PC-3 (cell line): ENCODE results near the gene SLC12A8. TPM values are rescaled to one million over a fixed set of nuclear protein-coding genes. Genes with fewer than 3 reads are reported as not detected.

Experiments
- ATAC-seq: fragments of 200-7000 bp; cut with Tn5 transposase; 2 replicates; pipeline ENCODE4 v1.9.1; 2020; ENCODE audit warnings: mild to moderate bottlenecking, moderate library complexity
- BruUV-seq: library from RNA; stranded (reverse); fragments of 400-500 nt; replicated peaks from 2 replicates; lab custom pipeline; 2021; lab: Mats Ljungman, UMichigan
- CTCF ChIA-PET: fragments of 300-600 bp; sonication (Branson Sonifier 250); formaldehyde crosslinking; loops from one replicate; lab custom pipeline; 2022; ENCODE audit warnings: antibody characterized with exemption; lab: Charles Lee
- POLR2A ChIA-PET: fragments of 300-600 bp; sonication (Branson Sonifier 250); formaldehyde crosslinking; loops from one replicate; lab custom pipeline; 2022; ENCODE audit warnings: antibody characterized with exemption; ENCODE audit not compliant: unreplicated experiment; lab: Charles Lee
- DNase-seq: peaks from one replicate; pipeline ENCODE4 v3.0.0-alpha.2; 2015
- H2AFZ ChIP-seq: fragments of 300-600 bp; sonication (generic); 2 replicates; pipeline ENCODE4 v1.6.0; 2016; ENCODE audit warnings: antibody characterized with exemption, low read length
- H3F3A ChIP-seq: fragments of 300-600 bp; sonication (generic); one replicate; pipeline ENCODE4 v1.6.0; 2017; ENCODE audit warnings: antibody characterized with exemption, low read length, control low read depth, mild to moderate bottlenecking; ENCODE audit not compliant: unreplicated experiment
- H3K27ac ChIP-seq: fragments of 300-600 bp; sonication (generic); 2 replicates; pipeline ENCODE4 v1.5.1; 2016; ENCODE audit warnings: mild to moderate bottlenecking, low read length
- H3K27me3 ChIP-seq: fragments of 300-600 bp; sonication (generic); 2 replicates; pipeline ENCODE4 v1.6.1; 2016; ENCODE audit warnings: low read length, mixed read lengths
- H3K36me3 ChIP-seq: fragments of 300-600 bp; sonication (generic); 2 replicates; pipeline ENCODE4 v1.6.1; 2016; ENCODE audit warnings: low read depth, mixed run types, low read length, mixed read lengths
- H3K4me1 ChIP-seq: fragments of 300-600 bp; sonication (generic); 2 replicates; pipeline ENCODE4 v1.5.1; 2016; ENCODE audit warnings: low read length; ENCODE audit not compliant: insufficient read depth
- H3K4me2 ChIP-seq: fragments of 300-600 bp; sonication (generic); 2 replicates; pipeline ENCODE4 v1.6.0; 2016; ENCODE audit warnings: low read length
- H3K4me3 ChIP-seq: fragments of 300-600 bp; sonication (generic); 2 replicates; pipeline ENCODE4 v1.5.1; 2016; ENCODE audit warnings: mild to moderate bottlenecking, low read length, mixed read lengths
- H3K79me2 ChIP-seq: fragments of 300-600 bp; sonication (generic); 2 replicates; pipeline ENCODE4 v1.6.1; 2017; ENCODE audit warnings: low read length, mixed read lengths
- H3K9ac ChIP-seq: fragments of 300-600 bp; sonication (generic); 2 replicates; pipeline ENCODE4 v1.6.0; 2016; ENCODE audit warnings: mild to moderate bottlenecking, low read length
- H3K9me2 ChIP-seq: fragments of 300-600 bp; sonication (generic); replicated peaks from 2 replicates; pipeline ENCODE4 v1.6.1; 2016; ENCODE audit warnings: mixed run types, low read length, mixed read lengths
- H3K9me3 ChIP-seq: fragments of 300-600 bp; sonication (generic); 2 replicates; pipeline ENCODE4 v1.6.1; 2016; ENCODE audit warnings: low read length, mixed read lengths
- H4K20me1 ChIP-seq: fragments of 300-600 bp; sonication (generic); 2 replicates; pipeline ENCODE4 v1.6.1; 2016; ENCODE audit warnings: low read length, mixed read lengths
- CTCF ChIP-seq: fragments of 300-600 bp; sonication (generic); conservative IDR thresholded peaks from 2 replicates; pipeline ENCODE4 v1.5.1; 2017; ENCODE audit warnings: antibody characterized with exemption, low read depth, mild to moderate bottlenecking, low read length
- EZH2 ChIP-seq: fragments of 300-600 bp; sonication (generic); IDR thresholded peaks from one replicate; pipeline ENCODE4 v1.6.1; 2017; ENCODE audit warnings: antibody characterized with exemption, mild to moderate bottlenecking, low read length; ENCODE audit not compliant: unreplicated experiment
- EZH2phosphoT487 ChIP-seq: fragments of 300-600 bp; sonication (generic); IDR thresholded peaks from 2 replicates; pipeline ENCODE4 v1.6.1; 2018; ENCODE audit warnings: mild to moderate bottlenecking, antibody characterized with exemption, low read length, borderline replicate concordance
- intact Hi-C: fragments of 100-400 bp; cut with micrococcal nuclease; formaldehyde crosslinking; loops from 2 replicates; pipeline ENCODE4 v1.9.0; 2023
- total RNA-seq: library from RNA; depleted of rRNA; stranded (reverse); fragments of >200 nt; gene quantifications from 2 replicates; pipeline ENCODE4 v1.2.3, GENCODE V29; 2014

Gene SLC12A8
- total RNA-seq, 1 experiment from 2014 or later, result 11.0 TPM

GRCh38 chr3:125109536-125109925 is 103.0 kb downstream of the SLC12A8 start:
- H3F3A ChIP-seq, result no peaks in the 10 kb centered on the region
- CTCF ChIA-PET, result no interaction called here
- H3K36me3 ChIP-seq, result peaks cover 7% of the 10 kb centered on the region; the same call in 1 of the 2 replicates
- no peaks in the 10 kb centered on the region for H3K27me3 ChIP-seq
- 0 out of 2 replicates have a peak, but pooled peaks cover 3% of the 10 kb centered on the region for H3K9me3 ChIP-seq
- no peak overlapping the region for H3K9ac ChIP-seq
- H3K79me2 ChIP-seq, result no peaks in the 10 kb centered on the region
- H2AFZ ChIP-seq, result no peak overlapping the region
- H3K9me2 ChIP-seq, result no peaks in the 10 kb centered on the region
- H3K4me3 ChIP-seq, result no peak overlapping the region
- no peak overlapping the region; the same call in 1 of the 2 replicates for H3K4me2 ChIP-seq
- DNase-seq (no peak), ATAC-seq (no peak)
- no peak overlapping the region for H3K27ac ChIP-seq
- intact Hi-C loops, result loop anchor here (5.0 kb wide), 1 partner anchor 93 kb away; no protein-coding TSS in a partner anchor
- TF ChIP-seq CTCF (no peak), EZH2 (no peak), EZH2phosphoT487 (no peak)
- no TSS peak for BruUV-seq
- peaks cover 34% of the 10 kb centered on the region for H3K4me1 ChIP-seq
- POLR2A ChIA-PET, result no interaction called here
- no peaks in the 10 kb centered on the region for H4K20me1 ChIP-seq

DNA sequence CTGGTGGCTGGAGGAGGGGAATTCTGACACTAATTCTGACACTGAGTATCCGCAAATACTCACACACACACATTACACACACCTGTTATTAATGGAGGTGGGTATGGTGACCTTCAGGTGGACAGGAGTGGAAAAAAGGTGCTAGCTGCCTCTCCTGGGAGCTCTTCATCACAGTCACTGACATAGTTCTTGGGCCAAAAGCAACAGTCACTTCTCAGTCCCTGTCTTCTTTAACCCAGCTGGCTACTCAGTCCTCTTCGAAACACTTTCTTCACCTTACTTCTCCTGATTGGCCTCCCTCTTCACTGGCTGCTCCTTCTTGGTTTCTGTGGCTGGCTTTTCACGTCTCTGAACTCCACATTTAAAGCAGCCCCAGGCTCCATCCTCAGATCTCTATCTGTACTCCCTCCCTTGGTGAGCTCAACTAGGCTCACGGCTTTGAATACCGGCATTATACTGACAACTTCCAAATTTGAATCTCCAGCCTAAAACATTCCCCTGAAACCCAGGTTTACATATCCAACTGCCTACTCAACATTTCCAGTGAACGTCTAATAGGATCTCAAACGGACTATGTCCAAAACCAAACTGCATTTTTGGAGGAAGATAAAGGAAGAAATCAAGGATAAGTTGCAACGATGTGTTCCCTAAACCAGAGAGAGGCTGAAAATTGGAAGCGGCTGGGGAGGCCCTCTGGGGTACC is 103.6 kb downstream of the SLC12A8 start:
- Histone ChIP-seq H3K27ac (no peak overlapping the region), H3K79me2 (no peaks in the 10 kb centered on the region), H4K20me1 (no peaks in the 10 kb centered on the region), H3K36me3 (peaks cover 7% of the 10 kb centered on the region; the same call in 1 of the 2 replicates), H3K4me3 (no peak overlapping the region), H3K9ac (no peak overlapping the region), H3F3A (no peaks in the 10 kb centered on the region), H3K27me3 (no peaks in the 10 kb centered on the region), H3K4me2 (no peak overlapping the region), H3K9me3 (0 out of 2 replicates have a peak, but pooled peaks cover 3% of the 10 kb centered on the region), H3K4me1 (peaks cover 34% of the 10 kb centered on the region), H3K9me2 (no peaks in the 10 kb centered on the region), H2AFZ (no peak overlapping the region)
- ChIA-PET CTCF (no interaction called here), POLR2A (no interaction called here)
- intact Hi-C loops, result loop anchor here (5.0 kb wide), 1 partner anchor 93 kb away; no protein-coding TSS in a partner anchor
- TF ChIP-seq EZH2 (no peak), EZH2phosphoT487 (no peak), CTCF (no peak)
- no peak for ATAC-seq
- no TSS peak for BruUV-seq
- no peak for DNase-seq
